ENCODE data around the gene SEC14L1. TPM values are rescaled to one million over a fixed set of nuclear protein-coding genes. Genes with fewer than 3 reads are reported as not detected.

The SEC14L1 gene
- total and polyA plus RNA-seq, 4 donors, result 17.0 to 52.0 (median 26.8) TPM

DNA sequence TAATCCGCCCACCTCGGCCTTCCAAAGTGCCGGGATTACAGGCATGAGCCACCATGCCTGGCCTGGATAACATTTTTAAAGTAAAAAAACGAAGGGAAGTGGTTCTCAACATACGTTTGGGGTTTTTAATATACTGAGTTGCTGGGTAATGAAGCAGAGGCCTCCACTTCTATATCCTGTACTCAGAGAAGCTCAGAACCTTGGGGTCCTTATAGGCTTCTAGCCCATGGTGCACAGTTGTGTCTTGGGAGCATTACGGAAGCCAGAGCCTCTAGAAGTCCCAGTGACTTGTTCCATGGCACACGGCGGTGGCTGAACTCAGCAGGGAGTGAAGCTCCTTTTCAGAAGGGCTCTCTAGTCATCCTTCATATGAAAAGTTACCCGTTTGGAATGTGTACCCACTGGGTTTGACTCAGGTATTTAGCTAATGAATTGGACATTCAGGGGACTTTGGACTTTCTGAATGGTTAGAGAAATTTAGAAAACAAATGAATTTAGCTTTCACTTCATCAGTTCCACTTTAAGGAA, 67.0 kb downstream of the SEC14L1 start:
- Histone ChIP-seq H3K4me3 (ENCODE audit: low read depth in 1 of 3, low read length in 3 of 3) (no peak overlapping the region), H3K9me3 (ENCODE audit: control insufficient read depth in 4 of 4, low read length in 3 of 4) (no peaks in the 10 kb centered on the region), H3K4me1 (ENCODE audit: control insufficient read depth in 4 of 4, insufficient read depth in 4 of 4, low read length in 3 of 4) (peaks cover 0 to 4% (median 0%) of the 10 kb centered on the region in 4 donors), H3K27me3 (ENCODE audit: control insufficient read depth in 4 of 4, insufficient read depth in 4 of 4, low read length in 3 of 4) (no peaks in the 10 kb centered on the region), H3K9ac (ENCODE audit: low read depth in 1 of 2, low read length in 2 of 2) (no peak overlapping the region), H3K27ac (ENCODE audit: low read depth in 1 of 2, low read length in 2 of 2) (no peak overlapping the region), H3K36me3 (ENCODE audit: control insufficient read depth in 4 of 4, insufficient read depth in 3 of 4, low read depth in 1 of 4, low read length in 3 of 4) (peaks cover 7 to 60% (median 38%) of the 10 kb centered on the region in 4 donors)
- DNase-seq (ENCODE audit: low spot score), result no peak
- TF ChIP-seq, protein P1, sequence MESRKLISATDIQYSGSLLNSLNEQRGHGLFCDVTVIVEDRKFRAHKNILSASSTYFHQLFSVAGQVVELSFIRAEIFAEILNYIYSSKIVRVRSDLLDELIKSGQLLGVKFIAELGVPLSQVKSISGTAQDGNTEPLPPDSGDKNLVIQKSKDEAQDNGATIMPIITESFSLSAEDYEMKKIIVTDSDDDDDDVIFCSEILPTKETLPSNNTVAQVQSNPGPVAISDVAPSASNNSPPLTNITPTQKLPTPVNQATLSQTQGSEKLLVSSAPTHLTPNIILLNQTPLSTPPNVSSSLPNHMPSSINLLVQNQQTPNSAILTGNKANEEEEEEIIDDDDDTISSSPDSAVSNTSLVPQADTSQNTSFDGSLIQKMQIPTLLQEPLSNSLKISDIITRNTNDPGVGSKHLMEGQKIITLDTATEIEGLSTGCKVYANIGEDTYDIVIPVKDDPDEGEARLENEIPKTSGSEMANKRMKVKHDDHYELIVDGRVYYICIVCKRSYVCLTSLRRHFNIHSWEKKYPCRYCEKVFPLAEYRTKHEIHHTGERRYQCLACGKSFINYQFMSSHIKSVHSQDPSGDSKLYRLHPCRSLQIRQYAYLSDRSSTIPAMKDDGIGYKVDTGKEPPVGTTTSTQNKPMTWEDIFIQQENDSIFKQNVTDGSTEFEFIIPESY (IDR thresholded peaks at IDR 0.05), result no peak
- TF ChIP-seq EGR1 (IDR thresholded peaks at IDR 0.05; ENCODE audit: low read depth in 2 of 2) (no peak), TAF1 (conservative IDR thresholded peaks at IDR 0.05) (no peak), HNF4G (IDR thresholded peaks at IDR 0.05) (no peak), YY1 (IDR thresholded peaks at IDR 0.05) (no peak), RXRA (IDR thresholded peaks at IDR 0.05) (no peak), JUND (IDR thresholded peaks at IDR 0.05) (no peak), FOXA2 (IDR thresholded peaks at IDR 0.05) (no peak), HNF4A (conservative IDR thresholded peaks at IDR 0.05) (no peak)
- TF ChIP-seq, protein P2, sequence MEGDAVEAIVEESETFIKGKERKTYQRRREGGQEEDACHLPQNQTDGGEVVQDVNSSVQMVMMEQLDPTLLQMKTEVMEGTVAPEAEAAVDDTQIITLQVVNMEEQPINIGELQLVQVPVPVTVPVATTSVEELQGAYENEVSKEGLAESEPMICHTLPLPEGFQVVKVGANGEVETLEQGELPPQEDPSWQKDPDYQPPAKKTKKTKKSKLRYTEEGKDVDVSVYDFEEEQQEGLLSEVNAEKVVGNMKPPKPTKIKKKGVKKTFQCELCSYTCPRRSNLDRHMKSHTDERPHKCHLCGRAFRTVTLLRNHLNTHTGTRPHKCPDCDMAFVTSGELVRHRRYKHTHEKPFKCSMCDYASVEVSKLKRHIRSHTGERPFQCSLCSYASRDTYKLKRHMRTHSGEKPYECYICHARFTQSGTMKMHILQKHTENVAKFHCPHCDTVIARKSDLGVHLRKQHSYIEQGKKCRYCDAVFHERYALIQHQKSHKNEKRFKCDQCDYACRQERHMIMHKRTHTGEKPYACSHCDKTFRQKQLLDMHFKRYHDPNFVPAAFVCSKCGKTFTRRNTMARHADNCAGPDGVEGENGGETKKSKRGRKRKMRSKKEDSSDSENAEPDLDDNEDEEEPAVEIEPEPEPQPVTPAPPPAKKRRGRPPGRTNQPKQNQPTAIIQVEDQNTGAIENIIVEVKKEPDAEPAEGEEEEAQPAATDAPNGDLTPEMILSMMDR (IDR thresholded peaks at IDR 0.05; ENCODE audit: low read depth, low read length, missing input control), result no peak
- TF ChIP-seq, protein P3, sequence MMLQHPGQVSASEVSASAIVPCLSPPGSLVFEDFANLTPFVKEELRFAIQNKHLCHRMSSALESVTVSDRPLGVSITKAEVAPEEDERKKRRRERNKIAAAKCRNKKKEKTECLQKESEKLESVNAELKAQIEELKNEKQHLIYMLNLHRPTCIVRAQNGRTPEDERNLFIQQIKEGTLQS (IDR thresholded peaks at IDR 0.05), result no peak
- 88% methylated on average over 9 of the region's 9 CpGs for WGBS

DNA sequence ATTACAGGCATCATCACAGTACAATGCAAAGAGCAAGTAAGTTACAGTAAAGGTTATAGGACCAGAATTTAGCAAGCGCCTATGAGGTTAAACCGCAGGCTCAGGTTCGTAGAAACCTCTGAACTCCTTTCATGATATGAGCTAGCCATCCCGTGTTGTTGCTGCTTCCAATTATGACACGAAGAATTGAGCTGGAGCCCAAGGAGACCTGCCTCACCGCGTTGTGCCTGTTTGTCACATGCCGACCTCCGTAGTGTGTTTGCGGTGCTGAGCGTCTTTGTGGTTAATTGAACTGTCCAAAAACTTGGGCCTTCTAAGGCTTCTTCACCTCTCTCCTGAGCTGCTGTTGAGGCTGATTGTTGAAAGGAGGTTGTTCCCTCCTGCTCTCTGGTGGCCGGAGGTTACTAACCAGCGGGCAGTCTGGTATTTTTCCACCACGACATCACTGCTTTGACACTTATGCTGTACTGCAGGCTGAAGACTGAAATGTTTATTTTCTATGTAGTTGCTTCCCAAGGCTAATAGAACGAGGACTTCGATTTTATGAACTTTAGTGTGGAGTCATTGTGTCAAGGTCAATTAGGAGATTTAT, 67.5 kb downstream of the SEC14L1 start:
- WGBS, result 67% methylated on average over 16 of the region's 16 CpGs
- H3K9me3 ChIP-seq (ENCODE audit: control insufficient read depth in 4 of 4, low read length in 3 of 4), result no peaks in the 10 kb centered on the region
- no peak for DNase-seq (ENCODE audit: low spot score)
- H3K4me3 ChIP-seq (ENCODE audit: low read depth in 1 of 3, low read length in 3 of 3), result no peak overlapping the region
- no peaks in the 10 kb centered on the region for H3K27me3 ChIP-seq (ENCODE audit: control insufficient read depth in 4 of 4, insufficient read depth in 4 of 4, low read length in 3 of 4)
- H3K4me1 ChIP-seq (ENCODE audit: control insufficient read depth in 4 of 4, insufficient read depth in 4 of 4, low read length in 3 of 4), result peaks cover 0 to 4% (median 0%) of the 10 kb centered on the region in 4 donors
- peak overlapping the region in 1 of 2 donors; percentile 4 for H3K27ac ChIP-seq (ENCODE audit: low read depth in 1 of 2, low read length in 2 of 2)
- peaks cover 7 to 64% (median 42%) of the 10 kb centered on the region in 4 donors for H3K36me3 ChIP-seq (ENCODE audit: control insufficient read depth in 4 of 4, insufficient read depth in 3 of 4, low read depth in 1 of 4, low read length in 3 of 4)
- no peak overlapping the region for H3K9ac ChIP-seq (ENCODE audit: low read depth in 1 of 2, low read length in 2 of 2)
- TF ChIP-seq JUND (IDR thresholded peaks at IDR 0.05) (no peak), SP1 (IDR thresholded peaks at IDR 0.05) (no peak), NR2F2 (IDR thresholded peaks at IDR 0.05) (peak; percentile 30), HNF4A (conservative IDR thresholded peaks at IDR 0.05) (peak in 1 of 2 donors; percentile 19), GABPA (IDR thresholded peaks at IDR 0.05 in 1 of 2, conservative IDR thresholded peaks at IDR 0.05 in 1 of 2) (no peak), EGR1 (IDR thresholded peaks at IDR 0.05; ENCODE audit: low read depth in 2 of 2) (no peak), YY1 (IDR thresholded peaks at IDR 0.05) (no peak), HNF4G (IDR thresholded peaks at IDR 0.05) (no peak), FOXA1 (IDR thresholded peaks at IDR 0.05) (no peak), TAF1 (conservative IDR thresholded peaks at IDR 0.05) (no peak), FOXA2 (IDR thresholded peaks at IDR 0.05) (no peak), RAD21 (IDR thresholded peaks at IDR 0.05) (peak; percentile 43 to 68), RXRA (IDR thresholded peaks at IDR 0.05) (no peak)
- TF ChIP-seq, protein P4, sequence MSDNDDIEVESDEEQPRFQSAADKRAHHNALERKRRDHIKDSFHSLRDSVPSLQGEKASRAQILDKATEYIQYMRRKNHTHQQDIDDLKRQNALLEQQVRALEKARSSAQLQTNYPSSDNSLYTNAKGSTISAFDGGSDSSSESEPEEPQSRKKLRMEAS (IDR thresholded peaks at IDR 0.05), result no peak
- TF ChIP-seq, protein P5, sequence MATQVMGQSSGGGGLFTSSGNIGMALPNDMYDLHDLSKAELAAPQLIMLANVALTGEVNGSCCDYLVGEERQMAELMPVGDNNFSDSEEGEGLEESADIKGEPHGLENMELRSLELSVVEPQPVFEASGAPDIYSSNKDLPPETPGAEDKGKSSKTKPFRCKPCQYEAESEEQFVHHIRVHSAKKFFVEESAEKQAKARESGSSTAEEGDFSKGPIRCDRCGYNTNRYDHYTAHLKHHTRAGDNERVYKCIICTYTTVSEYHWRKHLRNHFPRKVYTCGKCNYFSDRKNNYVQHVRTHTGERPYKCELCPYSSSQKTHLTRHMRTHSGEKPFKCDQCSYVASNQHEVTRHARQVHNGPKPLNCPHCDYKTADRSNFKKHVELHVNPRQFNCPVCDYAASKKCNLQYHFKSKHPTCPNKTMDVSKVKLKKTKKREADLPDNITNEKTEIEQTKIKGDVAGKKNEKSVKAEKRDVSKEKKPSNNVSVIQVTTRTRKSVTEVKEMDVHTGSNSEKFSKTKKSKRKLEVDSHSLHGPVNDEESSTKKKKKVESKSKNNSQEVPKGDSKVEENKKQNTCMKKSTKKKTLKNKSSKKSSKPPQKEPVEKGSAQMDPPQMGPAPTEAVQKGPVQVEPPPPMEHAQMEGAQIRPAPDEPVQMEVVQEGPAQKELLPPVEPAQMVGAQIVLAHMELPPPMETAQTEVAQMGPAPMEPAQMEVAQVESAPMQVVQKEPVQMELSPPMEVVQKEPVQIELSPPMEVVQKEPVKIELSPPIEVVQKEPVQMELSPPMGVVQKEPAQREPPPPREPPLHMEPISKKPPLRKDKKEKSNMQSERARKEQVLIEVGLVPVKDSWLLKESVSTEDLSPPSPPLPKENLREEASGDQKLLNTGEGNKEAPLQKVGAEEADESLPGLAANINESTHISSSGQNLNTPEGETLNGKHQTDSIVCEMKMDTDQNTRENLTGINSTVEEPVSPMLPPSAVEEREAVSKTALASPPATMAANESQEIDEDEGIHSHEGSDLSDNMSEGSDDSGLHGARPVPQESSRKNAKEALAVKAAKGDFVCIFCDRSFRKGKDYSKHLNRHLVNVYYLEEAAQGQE (IDR thresholded peaks at IDR 0.05), result no peak
- TF ChIP-seq, protein P2 (IDR thresholded peaks at IDR 0.05; ENCODE audit: low read depth, low read length, missing input control), result peak; percentile 21
- TF ChIP-seq, protein P1 (IDR thresholded peaks at IDR 0.05), result no peak
